Stimulated activated naive CD8-positive, alpha-beta T cell treated with anti-CD3 and anti-CD28 coated beads, Interleukin-15, Interleukin-2, amounts not matched to agents 100 ng/mL and 50 ng/mL, for 24 hours (primary cell): Measurements from ENCODE around the gene ABLIM2.

Experiments
- H3K27ac Mint-ChIP-seq: one replicate; pipeline ENCODE4 v1.8.0; 2021; ENCODE audit warnings: mild to moderate bottlenecking, mixed read lengths
- H3K27me3 Mint-ChIP-seq: one replicate; pipeline ENCODE4 v1.8.0; 2021; ENCODE audit warnings: mixed read lengths
- H3K36me3 Mint-ChIP-seq: one replicate; pipeline ENCODE4 v1.8.0; 2021; ENCODE audit warnings: low read depth, mixed read lengths
- H3K4me1 Mint-ChIP-seq: one replicate; pipeline ENCODE4 v1.8.0; 2021; ENCODE audit warnings: low read depth, mixed read lengths
- H3K4me3 Mint-ChIP-seq: one replicate; pipeline ENCODE4 v1.8.0; 2021; ENCODE audit warnings: mild to moderate bottlenecking, mixed read lengths
- H3K9me3 Mint-ChIP-seq: one replicate; pipeline ENCODE4 v1.8.0; 2021; ENCODE audit warnings: mixed read lengths

ABLIM2 gene

GRCh38 chr4:8041172-8041571, 117.4 kb downstream of the ABLIM2 start:
- Mint-ChIP-seq H3K4me1 (no peaks in the 10 kb centered on the region), H3K27ac (no peak overlapping the region), H3K27me3 (no peaks in the 10 kb centered on the region), H3K36me3 (no peaks in the 10 kb centered on the region), H3K9me3 (no peaks in the 10 kb centered on the region), H3K4me3 (no peak overlapping the region)

DNA sequence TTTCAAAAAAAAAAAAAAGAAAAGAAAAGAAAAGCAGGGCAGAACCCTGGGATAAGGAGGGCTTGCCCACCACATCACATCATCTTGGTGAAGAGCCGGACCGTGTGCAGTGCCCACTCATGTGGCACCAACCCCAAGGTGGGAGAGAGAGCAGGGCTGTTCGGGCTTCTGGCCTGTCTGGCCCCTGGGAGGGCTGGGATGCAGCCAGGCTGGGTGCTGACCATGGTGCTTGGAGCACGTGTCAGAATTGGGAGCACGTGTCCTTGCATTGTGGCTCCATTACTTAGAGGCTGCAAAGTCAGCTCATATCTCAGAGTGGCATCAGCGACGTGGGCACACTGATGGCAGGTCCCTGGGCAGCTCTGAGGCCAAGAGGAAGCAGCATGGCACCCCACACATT, 118.0 kb downstream of the ABLIM2 start:
- peaks cover 4% of the 10 kb centered on the region for H3K4me1 Mint-ChIP-seq
- no peak overlapping the region for H3K27ac Mint-ChIP-seq
- H3K4me3 Mint-ChIP-seq: no peak overlapping the region
- no peaks in the 10 kb centered on the region for H3K36me3 Mint-ChIP-seq
- H3K9me3 Mint-ChIP-seq: no peaks in the 10 kb centered on the region
- H3K27me3 Mint-ChIP-seq: no peaks in the 10 kb centered on the region

DNA sequence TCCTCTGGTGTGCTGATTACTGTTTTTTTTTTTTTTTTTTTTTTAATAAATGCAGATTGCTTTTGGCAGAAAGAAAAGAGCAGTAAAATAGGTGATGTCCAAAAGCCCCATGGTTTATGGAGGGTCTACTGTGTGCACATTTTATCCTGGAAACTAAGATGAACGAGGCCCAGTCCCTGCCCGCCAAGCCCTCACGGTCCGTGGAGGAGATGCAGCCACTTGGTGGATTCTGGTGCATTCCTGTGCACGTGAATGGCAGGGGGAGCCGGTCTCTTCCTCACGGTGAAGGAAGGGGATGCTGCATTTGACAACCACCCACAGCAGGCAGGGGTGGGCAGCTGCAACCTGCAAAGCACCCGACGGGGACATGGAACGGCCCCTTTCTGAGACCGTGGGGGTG, 118.8 kb downstream of the ABLIM2 start:
- Mint-ChIP-seq H3K27ac (no peak overlapping the region), H3K36me3 (no peaks in the 10 kb centered on the region), H3K9me3 (no peaks in the 10 kb centered on the region), H3K4me1 (peaks cover 11% of the 10 kb centered on the region), H3K27me3 (no peaks in the 10 kb centered on the region), H3K4me3 (no peak overlapping the region)

DNA sequence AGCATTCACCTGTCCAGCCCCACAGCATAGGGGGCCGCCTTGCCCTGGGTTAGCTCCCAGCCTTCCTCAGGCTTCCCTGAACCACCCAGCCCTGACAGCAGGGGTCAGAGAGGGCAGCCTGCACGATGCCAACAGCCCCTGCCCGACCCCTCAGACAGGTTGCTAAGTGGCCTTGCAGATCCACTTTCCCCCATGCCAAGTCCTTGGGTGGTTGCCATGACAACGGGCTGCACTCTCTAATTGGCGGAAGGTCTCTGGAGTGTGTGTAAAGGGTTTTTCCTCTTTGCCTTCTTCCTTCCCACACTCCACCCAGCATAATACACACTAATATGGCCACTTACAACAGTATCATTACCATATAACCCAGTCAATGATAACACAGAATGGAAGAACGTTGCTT, 119.3 kb downstream of the ABLIM2 start:
- Mint-ChIP-seq H3K9me3 (no peaks in the 10 kb centered on the region), H3K27ac (no peak overlapping the region), H3K4me1 (peaks cover 11% of the 10 kb centered on the region), H3K27me3 (no peaks in the 10 kb centered on the region), H3K36me3 (no peaks in the 10 kb centered on the region), H3K4me3 (no peak overlapping the region)

DNA sequence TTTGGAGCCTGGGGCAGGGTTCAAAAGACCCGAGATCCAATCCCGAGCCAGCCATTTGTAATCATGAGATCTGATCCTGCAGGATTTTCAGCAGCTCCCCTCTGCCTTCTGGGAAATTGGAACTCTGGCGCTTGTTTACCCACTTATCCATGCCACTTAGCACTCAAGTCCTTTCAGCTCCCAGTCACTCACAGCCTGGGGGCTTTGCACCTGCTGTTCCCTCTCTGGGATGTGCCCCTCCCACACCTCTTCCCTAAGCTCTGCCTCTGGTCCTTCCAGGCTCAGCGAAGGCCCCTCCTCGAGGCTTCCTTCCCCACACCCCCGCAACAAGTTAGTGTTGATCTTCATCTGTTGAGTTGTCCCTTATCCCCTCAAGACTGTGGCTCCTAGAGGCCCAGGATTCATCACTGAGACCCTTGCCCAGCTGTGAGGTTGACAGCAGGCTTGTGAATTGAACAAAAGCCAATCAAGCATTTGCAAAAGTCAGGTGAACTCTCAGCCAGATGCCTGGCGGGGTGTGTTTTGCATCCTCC, 119.8 kb downstream of the ABLIM2 start:
- Mint-ChIP-seq H3K4me1 (peaks cover 11% of the 10 kb centered on the region), H3K27me3 (no peaks in the 10 kb centered on the region), H3K9me3 (no peaks in the 10 kb centered on the region), H3K36me3 (no peaks in the 10 kb centered on the region), H3K27ac (no peak overlapping the region), H3K4me3 (no peak overlapping the region)

DNA sequence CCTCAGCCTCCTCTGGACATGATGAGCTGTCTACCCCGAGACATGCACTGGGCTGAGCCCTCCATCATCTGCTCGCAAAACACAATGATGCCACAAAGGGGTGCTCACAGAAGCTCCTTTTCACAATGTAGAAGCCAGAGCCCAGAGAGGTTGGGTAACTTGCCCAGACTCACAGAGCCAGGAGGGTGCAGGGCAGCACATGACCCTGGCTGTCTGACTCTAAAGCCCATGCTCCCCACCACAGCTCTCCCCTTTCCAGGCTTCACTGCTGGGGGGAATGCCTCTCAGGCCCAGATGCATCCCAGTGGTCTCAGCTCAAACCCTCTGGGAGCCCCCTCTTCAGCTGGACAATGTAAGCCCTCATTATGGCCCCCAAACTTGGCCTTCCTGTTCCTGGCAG, 120.5 kb downstream of the ABLIM2 start:
- H3K27ac Mint-ChIP-seq: no peak overlapping the region
- no peaks in the 10 kb centered on the region for H3K36me3 Mint-ChIP-seq
- H3K4me3 Mint-ChIP-seq: no peak overlapping the region
- H3K9me3 Mint-ChIP-seq: no peaks in the 10 kb centered on the region
- H3K4me1 Mint-ChIP-seq: peaks cover 11% of the 10 kb centered on the region
- H3K27me3 Mint-ChIP-seq: no peaks in the 10 kb centered on the region

DNA sequence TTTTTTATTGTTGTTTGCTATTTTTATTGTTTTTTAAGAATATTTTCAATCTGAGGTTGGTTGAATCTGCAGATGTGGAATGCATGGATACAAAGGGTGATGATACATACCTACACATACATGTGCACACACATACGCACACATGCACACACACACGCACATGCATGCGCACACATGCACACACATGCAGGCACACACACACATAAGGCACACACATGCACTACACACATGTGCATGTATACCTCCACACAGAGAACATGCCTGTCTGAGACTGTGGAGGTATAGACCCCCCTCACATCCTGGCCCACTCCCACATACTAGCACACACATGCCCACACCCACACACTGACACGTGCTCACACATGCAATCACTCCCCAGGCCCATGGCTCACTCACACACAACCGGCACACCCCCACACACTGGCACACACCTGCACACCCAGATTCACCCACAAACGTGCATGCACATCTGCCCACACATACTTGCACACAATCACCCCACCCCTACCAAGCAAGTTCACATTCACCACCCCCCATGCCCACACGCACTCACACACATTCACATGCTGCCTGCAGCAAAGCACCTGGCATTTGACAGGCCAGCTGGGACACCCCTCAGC, 121.4 kb downstream of the ABLIM2 start:
- Mint-ChIP-seq H3K4me1 (peaks cover 11% of the 10 kb centered on the region), H3K36me3 (no peaks in the 10 kb centered on the region), H3K4me3 (no peak overlapping the region), H3K9me3 (no peaks in the 10 kb centered on the region), H3K27me3 (no peaks in the 10 kb centered on the region), H3K27ac (no peak overlapping the region)

GRCh38 chr4:8035371-8035780, 123.2 kb downstream of the ABLIM2 start:
- H3K9me3 Mint-ChIP-seq: no peaks in the 10 kb centered on the region
- peak overlapping the region; percentile 34 for H3K27ac Mint-ChIP-seq
- no peak overlapping the region for H3K4me3 Mint-ChIP-seq
- H3K36me3 Mint-ChIP-seq: no peaks in the 10 kb centered on the region
- peaks cover 11% of the 10 kb centered on the region for H3K4me1 Mint-ChIP-seq
- H3K27me3 Mint-ChIP-seq: no peaks in the 10 kb centered on the region

- Mint-ChIP-seq H3K9me3 (no peaks in the 10 kb centered on the region), H3K4me3 (no peak overlapping the region), H3K4me1 (peaks cover 11% of the 10 kb centered on the region), H3K27ac (peak overlapping the region; percentile 28), H3K36me3 (no peaks in the 10 kb centered on the region), H3K27me3 (no peaks in the 10 kb centered on the region)
These were observed 124.6 kb downstream of the ABLIM2 start for GRCh38 chr4:8033829-8034528.

DNA sequence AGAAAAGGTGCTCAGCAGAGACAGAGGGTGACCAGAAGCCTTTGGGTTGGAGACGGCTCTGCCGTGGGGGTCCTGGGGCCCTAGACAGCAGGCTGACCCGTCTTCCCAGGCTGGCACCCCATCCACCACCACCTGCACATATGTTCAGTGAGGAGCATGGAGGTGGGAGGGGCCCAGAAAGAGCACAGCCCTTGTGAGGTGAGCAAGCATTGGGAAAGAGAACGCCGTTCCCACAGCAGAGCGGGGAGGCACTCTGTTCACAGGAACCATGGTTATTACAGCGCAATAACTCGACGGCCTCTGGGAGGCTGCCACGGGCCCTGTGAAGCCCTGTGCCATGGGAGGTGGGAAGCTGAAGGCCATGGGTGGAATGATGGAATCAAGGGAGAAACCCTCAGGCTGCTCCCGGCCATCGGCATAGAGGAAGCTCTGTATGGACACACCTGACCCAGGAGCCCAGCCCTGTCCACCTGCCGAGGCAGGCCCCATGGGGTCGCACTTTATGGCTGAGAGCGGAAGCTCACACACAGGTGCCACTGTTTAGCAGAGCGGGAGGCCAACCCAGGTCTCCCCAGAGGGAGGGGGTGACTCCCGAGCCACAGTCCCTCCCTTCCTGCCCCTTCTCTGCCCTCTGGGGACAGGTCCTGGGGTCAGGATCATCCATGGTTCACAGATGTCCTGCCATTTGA, 125.4 kb downstream of the ABLIM2 start:
- Mint-ChIP-seq H3K9me3 (no peaks in the 10 kb centered on the region), H3K27ac (no peak overlapping the region), H3K4me1 (peaks cover 11% of the 10 kb centered on the region), H3K27me3 (no peaks in the 10 kb centered on the region), H3K36me3 (no peaks in the 10 kb centered on the region), H3K4me3 (no peak overlapping the region)

GRCh38 chr4:8032381-8032780, 126.2 kb downstream of the ABLIM2 start:
- H3K4me3 Mint-ChIP-seq: no peak overlapping the region
- peaks cover 11% of the 10 kb centered on the region for H3K4me1 Mint-ChIP-seq

GRCh38 chr4:8030121-8030781, 128.4 kb downstream of the ABLIM2 start:
- peaks cover 3% of the 10 kb centered on the region for H3K4me1 Mint-ChIP-seq
- no peaks in the 10 kb centered on the region for H3K9me3 Mint-ChIP-seq
- H3K36me3 Mint-ChIP-seq: no peaks in the 10 kb centered on the region

More at GRCh38 chr4:8032381-8032780, 126.2 kb downstream of the ABLIM2 start:
- Mint-ChIP-seq H3K27ac (no peak overlapping the region), H3K9me3 (no peaks in the 10 kb centered on the region), H3K36me3 (no peaks in the 10 kb centered on the region), H3K27me3 (no peaks in the 10 kb centered on the region)

DNA sequence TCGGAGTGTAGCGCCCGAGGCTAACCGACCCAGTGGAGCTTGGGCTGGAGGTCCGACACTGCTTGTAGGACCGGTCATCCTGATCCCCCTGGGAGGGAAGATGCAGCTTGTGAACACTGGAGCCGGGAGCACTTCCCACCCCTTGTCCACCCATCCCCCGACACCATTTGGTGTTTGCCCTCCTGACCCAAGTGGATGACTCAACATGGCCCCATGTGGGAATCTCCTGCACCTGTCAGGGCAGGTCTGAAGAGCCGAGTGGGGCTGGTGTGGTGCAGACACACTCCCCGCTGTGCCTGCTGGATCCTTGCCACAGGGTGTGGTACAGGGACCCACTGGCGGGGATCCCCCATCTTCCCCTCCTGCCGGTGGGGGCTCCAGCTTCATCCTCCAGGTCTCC, 128.9 kb downstream of the ABLIM2 start:
- Mint-ChIP-seq H3K27ac (no peak overlapping the region), H3K36me3 (no peaks in the 10 kb centered on the region), H3K9me3 (no peaks in the 10 kb centered on the region), H3K4me1 (no peaks in the 10 kb centered on the region), H3K27me3 (no peaks in the 10 kb centered on the region), H3K4me3 (no peak overlapping the region)

More at GRCh38 chr4:8030121-8030781, 128.4 kb downstream of the ABLIM2 start:
- H3K27ac Mint-ChIP-seq: no peak overlapping the region
- no peak overlapping the region for H3K4me3 Mint-ChIP-seq
- no peaks in the 10 kb centered on the region for H3K27me3 Mint-ChIP-seq

DNA sequence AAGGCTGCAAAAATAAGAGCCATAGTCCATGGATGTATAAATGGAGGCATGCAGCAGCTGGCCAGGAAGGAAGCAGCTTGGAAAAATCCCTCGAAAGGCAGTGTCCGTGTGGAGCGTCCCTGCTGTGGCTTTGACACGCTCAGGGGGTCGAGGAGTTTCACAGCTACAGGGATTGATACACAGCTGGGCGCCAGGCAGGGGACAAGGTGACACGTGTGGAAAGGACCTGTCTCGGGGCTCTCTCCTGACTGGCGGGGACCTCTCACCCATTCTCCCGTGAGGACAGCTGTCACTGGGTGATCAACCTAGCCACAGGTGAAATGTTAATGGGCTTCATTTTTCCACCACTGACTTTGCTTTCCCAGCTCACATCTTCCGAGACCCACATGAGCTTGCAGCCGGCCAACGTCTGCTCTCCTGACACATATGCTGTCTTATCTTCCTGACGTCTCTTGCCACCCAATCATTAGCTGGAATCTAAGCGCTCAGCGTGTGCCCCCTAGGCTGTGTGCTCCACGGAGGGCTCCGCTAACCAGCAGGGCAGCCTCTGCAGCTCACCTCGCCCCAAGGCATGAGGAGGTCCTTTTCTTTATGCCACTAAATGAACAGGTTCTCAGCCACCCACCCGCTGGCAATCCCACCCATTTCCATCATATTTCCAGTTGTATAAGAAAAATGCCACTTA, 129.6 kb downstream of the ABLIM2 start:
- no peaks in the 10 kb centered on the region for H3K27me3 Mint-ChIP-seq
- H3K36me3 Mint-ChIP-seq: no peaks in the 10 kb centered on the region
- H3K9me3 Mint-ChIP-seq: no peaks in the 10 kb centered on the region
- no peaks in the 10 kb centered on the region for H3K4me1 Mint-ChIP-seq
- H3K27ac Mint-ChIP-seq: no peak overlapping the region
- no peak overlapping the region for H3K4me3 Mint-ChIP-seq
